Sigmoid colon (tissue), 7 donors: ENCODE results near the gene LCE2A. TPM values are rescaled to one million over a fixed set of nuclear protein-coding genes. Genes with fewer than 3 reads are reported as not detected.

Experiments used
- DNase-seq: peaks from one replicate; pipeline ENCODE4 v3.0.0-alpha.2; 2019
- H3K27ac ChIP-seq, 4 donors: fragments of 200-600 bp; sonication (generic); one replicate each; pipeline ENCODE4 v1.5.1; 2016 to 2019; ENCODE audit warnings: mild to moderate bottlenecking in 1 of 4
- H3K27me3 ChIP-seq, 3 donors: fragments of 200-600 bp; sonication (generic); one replicate each; pipeline ENCODE4 v1.5.1; 2019; ENCODE audit warnings: mild to moderate bottlenecking in 1 of 3
- H3K36me3 ChIP-seq, 4 donors: fragments of 200-600 bp; sonication (generic); one replicate each; pipeline ENCODE4 v1.5.1; 2016 to 2019
- H3K4me1 ChIP-seq, 4 donors: fragments of 200-600 bp; sonication (generic); one replicate each; pipeline ENCODE4 v1.5.1; 2017 to 2019
- H3K4me3 ChIP-seq, 4 donors: fragments of 200-600 bp; sonication (generic); one replicate each; pipeline ENCODE4 v1.5.1; 2017 to 2019; ENCODE audit warnings: mild to moderate bottlenecking in 2 of 4, moderate library complexity in 1 of 4
- H3K9me3 ChIP-seq, 4 donors: fragments of 200-600 bp in 3 of 4; sonication (generic) in 3 of 4; one replicate each; pipeline versions ENCODE4 v1.5.1 to v1.6.1; 2013 to 2019
- CTCF ChIP-seq, 4 experiments: fragments of 450-650 bp in 3 of 4; fragments of 200-600 bp in 1 of 4; IDR thresholded peaks; one replicate each; pipeline ENCODE4 v1.5.1; 2016 to 2019; ENCODE audit warnings: antibody characterized with exemption in 4 of 4, mild to moderate bottlenecking in 3 of 4, moderate library complexity in 2 of 4
- EP300 ChIP-seq, 4 donors: sonication (generic); formaldehyde crosslinking; IDR thresholded peaks; one replicate each; pipeline ENCODE4 v1.6.1; 2017; ENCODE audit warnings: antibody characterized with exemption in 4 of 4
- POLR2A ChIP-seq, 2 donors: fragments of 450-650 bp; IDR thresholded peaks; one replicate each; pipeline ENCODE4 v1.6.1; 2016; ENCODE audit warnings: antibody characterized with exemption in 2 of 2, mild to moderate bottlenecking in 2 of 2, moderate library complexity in 2 of 2
- POLR2AphosphoS5 ChIP-seq, 4 donors: sonication (generic); formaldehyde crosslinking; IDR thresholded peaks; one replicate each; pipeline ENCODE4 v1.6.1; 2017; ENCODE audit warnings: antibody characterized with exemption in 4 of 4
- WGBS, 2 donors: extraction: QIAGEN DNeasy Blood & Tissue Kit; methylation state at CpG; one replicate each; pipeline ENCODE4 v1.1.7; 2013; 5-methylcytosine and 5-hydroxymethylcytosine counted together
- intact Hi-C: fragments of 100-400 bp; cut with DNase I; formaldehyde crosslinking; loops from one replicate; pipeline ENCODE4 v1.15.1; 2023
- polyA plus RNA-seq, 3 donors: library from polyadenylated mRNA; stranded (reverse); fragments of 200-250 nt; gene quantifications; one replicate each; pipeline ENCODE4 v1.2.3, GENCODE V29; 2013
- total RNA-seq, 4 donors: library from RNA; depleted of rRNA; stranded (reverse); fragments of >200 nt; gene quantifications; one replicate each; pipeline ENCODE4 v1.1.0, GENCODE V29; 2016
- donor health status: healthy with polysubstance abuse.
- donor health status: Bipolar disorder and iron deficiency.
- donor health status: healthy.

The LCE2A gene
- total RNA-seq (not detected), polyA plus RNA-seq (not detected)

DNA sequence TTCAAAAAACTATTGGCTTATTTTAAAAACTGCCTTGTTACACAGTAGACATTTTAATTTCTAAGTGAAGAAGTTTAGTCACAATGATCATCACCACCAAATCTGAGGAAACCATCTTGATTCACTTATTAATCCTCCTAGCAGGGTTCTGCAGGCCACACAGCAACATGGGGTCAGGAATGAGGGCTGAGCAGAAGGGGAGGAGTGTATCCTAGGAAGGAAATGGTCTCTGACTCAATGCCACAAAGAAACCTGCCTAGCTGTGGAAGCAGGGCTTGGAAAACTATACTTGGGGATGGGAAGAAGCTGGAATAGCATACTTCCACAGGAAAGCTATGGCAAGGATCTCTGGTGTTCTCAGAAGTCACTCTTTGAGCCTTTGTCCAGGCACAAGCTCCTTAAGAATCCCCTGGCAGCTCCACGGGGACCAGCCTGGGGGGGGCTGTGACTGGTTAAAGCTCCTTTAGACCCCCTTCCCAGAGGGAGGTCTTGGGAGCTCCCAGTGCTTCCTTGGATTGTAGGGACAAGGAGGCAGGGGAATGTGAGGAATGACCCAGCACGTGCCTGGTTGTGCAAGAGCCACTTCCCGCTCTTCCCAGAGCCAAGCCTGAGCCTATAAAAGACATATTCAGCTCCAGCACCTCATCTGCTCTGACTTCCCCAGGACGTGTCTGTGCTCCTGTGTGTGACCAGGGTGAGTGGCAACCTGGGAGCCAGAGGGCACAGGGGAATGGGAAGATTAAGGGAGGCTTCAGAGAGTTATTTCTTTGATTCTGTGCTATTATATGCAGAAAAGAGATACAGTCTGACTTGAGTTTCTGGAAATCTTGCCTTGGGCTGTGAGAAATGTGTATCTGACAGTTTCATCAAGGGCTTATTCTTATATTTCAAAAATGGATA, at the start of gene LCE2A:
LCE2A (plus strand) TSS at position 645 of the 900 bp plus-strand sequence. CDS start 557 bp downstream, outside the sequence.
- WGBS, 2 donors: 38 to 57% methylated on average over 4 of the region's 4 CpGs
- intact Hi-C loops: no loop called here
- H3K9me3 ChIP-seq: no peaks in the 10 kb centered on the region
- no peaks in the 10 kb centered on the region for H3K36me3 ChIP-seq
- no peak for DNase-seq
- H3K27ac ChIP-seq: no peak within 1 kb of the TSS
- TF ChIP-seq CTCF (IDR thresholded peaks at IDR 0.05): no peak
- no peak for TF ChIP-seq POLR2A (IDR thresholded peaks at IDR 0.05)
- TF ChIP-seq POLR2AphosphoS5 (IDR thresholded peaks at IDR 0.05): no peak
- TF ChIP-seq EP300 (IDR thresholded peaks at IDR 0.05): no peak
- H3K27me3 ChIP-seq: no peaks in the 10 kb centered on the region
- H3K4me3 ChIP-seq: no peak within 1 kb of the TSS
- H3K4me1 ChIP-seq: no peaks in the 10 kb centered on the region

- TF ChIP-seq EP300 (IDR thresholded peaks at IDR 0.05) (no peak), CTCF (IDR thresholded peaks at IDR 0.05) (peak in 1 of 4 experiments; percentile 38)
- intact Hi-C loops: loop anchor here (10.0 kb wide), 1 partner anchor 571 kb away; no protein-coding TSS in a partner anchor
- 31 to 32% methylated on average over 10 of the region's 10 CpGs for WGBS, 2 donors
These were observed 44.0 kb upstream of the LCE2A start for GRCh38 chr1:152654110-152654509.

DNA sequence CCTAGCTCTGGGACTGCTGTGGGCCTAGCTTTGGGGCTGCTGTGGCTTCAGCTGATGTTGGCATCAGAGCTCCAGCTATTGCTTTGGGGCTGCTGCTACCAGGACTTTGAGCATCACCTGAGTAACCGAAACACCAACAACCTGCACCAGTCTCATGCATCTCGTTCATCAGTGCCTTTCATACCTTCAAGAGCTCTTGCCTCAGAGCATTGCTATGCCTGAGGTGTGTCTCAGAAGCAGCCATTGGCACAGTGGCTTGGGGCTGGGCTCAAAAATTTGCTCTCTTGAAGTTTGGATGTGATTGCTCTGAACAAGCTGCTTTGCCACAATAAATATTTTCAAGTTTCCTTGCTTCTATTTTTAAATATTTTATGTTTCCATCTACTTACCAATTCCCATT, 41.7 kb upstream of the LCE2A start:
- H3K36me3 ChIP-seq: no peaks in the 10 kb centered on the region
- no peaks in the 10 kb centered on the region for H3K27me3 ChIP-seq
- no peaks in the 10 kb centered on the region for H3K9me3 ChIP-seq
- no peak overlapping the region for H3K4me3 ChIP-seq
- DNase-seq: no peak
- no peaks in the 10 kb centered on the region for H3K4me1 ChIP-seq
- 62 to 77% methylated on average over 2 of the region's 2 CpGs for WGBS, 2 donors
- intact Hi-C loops: loop anchor here (10.0 kb wide), 1 partner anchor 568 kb away; no protein-coding TSS in a partner anchor
- H3K27ac ChIP-seq: no peak overlapping the region
- TF ChIP-seq POLR2A (IDR thresholded peaks at IDR 0.05) (no peak), POLR2AphosphoS5 (IDR thresholded peaks at IDR 0.05) (no peak)

More at GRCh38 chr1:152654110-152654509, 44.0 kb upstream of the LCE2A start:
- DNase-seq: no peak
- Histone ChIP-seq H3K4me3 (no peak overlapping the region), H3K4me1 (no peaks in the 10 kb centered on the region), H3K27me3 (no peaks in the 10 kb centered on the region), H3K27ac (no peak overlapping the region), H3K36me3 (no peaks in the 10 kb centered on the region), H3K9me3 (no peaks in the 10 kb centered on the region)

- 79 to 87% methylated on average over 4 of the region's 4 CpGs for WGBS, 2 donors
- no peaks in the 10 kb centered on the region for H3K36me3 ChIP-seq
- H3K27ac ChIP-seq: no peak overlapping the region
- H3K4me3 ChIP-seq: no peak overlapping the region
- no peaks in the 10 kb centered on the region for H3K4me1 ChIP-seq
- no peaks in the 10 kb centered on the region for H3K9me3 ChIP-seq
- TF ChIP-seq POLR2AphosphoS5 (IDR thresholded peaks at IDR 0.05) (no peak), CTCF (IDR thresholded peaks at IDR 0.05) (no peak), POLR2A (IDR thresholded peaks at IDR 0.05) (no peak), EP300 (IDR thresholded peaks at IDR 0.05) (no peak)
- H3K27me3 ChIP-seq: no peaks in the 10 kb centered on the region
- no peak for DNase-seq
- intact Hi-C loops: loop anchor here (10.0 kb wide), 1 partner anchor 567 kb away; no protein-coding TSS in a partner anchor
These were observed 40.5 kb upstream of the LCE2A start for GRCh38 chr1:152657677-152658076.

GRCh38 chr1:152658649-152659048, 39.5 kb upstream of the LCE2A start:
- H3K27me3 ChIP-seq: no peaks in the 10 kb centered on the region
- no peak for DNase-seq
- no peak for TF ChIP-seq POLR2AphosphoS5 (IDR thresholded peaks at IDR 0.05)
- TF ChIP-seq EP300 (IDR thresholded peaks at IDR 0.05): no peak
- TF ChIP-seq POLR2A (IDR thresholded peaks at IDR 0.05): no peak
- no peak for TF ChIP-seq CTCF (IDR thresholded peaks at IDR 0.05)
- WGBS, 2 donors: 88 to 94% methylated on average over 3 of the region's 3 CpGs
- H3K9me3 ChIP-seq: no peaks in the 10 kb centered on the region
- no peaks in the 10 kb centered on the region for H3K36me3 ChIP-seq
- H3K4me1 ChIP-seq: no peaks in the 10 kb centered on the region
- intact Hi-C loops: loop anchor here (10.0 kb wide), 1 partner anchor 566 kb away; no protein-coding TSS in a partner anchor
- H3K27ac ChIP-seq: no peak overlapping the region
- no peak overlapping the region for H3K4me3 ChIP-seq
